Fibroblast of peridontal ligament (primary cell): ENCODE results near the gene C6orf141.

Source experiments
- DNase-seq: peaks from one replicate; pipeline ENCODE4 v3.0.0-alpha.2; 2010; ENCODE audit errors: extremely low read depth

Gene C6orf141

GRCh38 chr6:49539102-49539501, 11.4 kb upstream of the C6orf141 start:
- no peak for DNase-seq

DNA sequence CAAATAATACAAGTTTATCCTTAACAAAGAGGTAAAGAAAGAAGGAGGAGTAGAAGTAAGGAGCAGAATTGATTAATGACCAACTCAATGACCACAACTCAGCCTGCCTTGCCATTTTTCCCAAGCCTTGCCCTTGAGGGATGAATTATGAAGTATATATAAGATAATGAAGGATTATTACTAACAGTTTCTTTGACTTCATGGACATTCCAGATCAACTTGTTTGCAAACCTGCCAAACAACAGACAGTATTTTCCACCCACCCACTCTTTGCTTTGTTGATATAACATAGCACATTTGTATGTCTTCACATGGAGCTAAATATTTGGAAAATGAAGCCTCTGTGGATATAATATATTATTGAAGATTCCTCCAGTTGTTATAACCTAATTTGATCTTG, 9.9 kb upstream of the C6orf141 start:
- no peak for DNase-seq

GRCh38 chr6:49541210-49541724, 9.2 kb upstream of the C6orf141 start:
- DNase-seq: no peak

GRCh38 chr6:49541936-49542335, 8.5 kb upstream of the C6orf141 start:
- no peak for DNase-seq

- no peak for DNase-seq
These were observed 7.2 kb upstream of the C6orf141 start for GRCh38 chr6:49543087-49543858.

DNA sequence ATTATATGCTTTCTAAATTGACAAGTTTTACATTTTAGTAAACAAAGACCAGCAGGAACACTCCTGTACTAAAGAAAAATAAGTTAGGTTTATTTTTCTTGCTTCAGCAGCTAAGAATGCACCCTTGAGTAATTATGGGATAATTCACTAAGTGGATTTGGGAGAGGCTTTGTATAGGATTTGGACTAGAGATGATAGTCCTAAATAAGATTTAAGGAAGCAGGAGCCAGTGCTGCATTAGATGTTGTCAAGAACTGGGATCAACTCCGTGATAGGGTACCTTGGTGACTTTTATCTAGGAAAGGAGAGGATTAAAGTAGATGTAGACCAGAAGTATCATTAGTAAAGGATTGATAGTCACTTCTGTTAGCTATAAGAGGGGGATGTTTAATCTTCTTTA, 4.1 kb upstream of the C6orf141 start:
- no peak for DNase-seq

- DNase-seq: no peak
These were observed 1.7 kb upstream of the C6orf141 start for GRCh38 chr6:49548613-49549304.

DNA sequence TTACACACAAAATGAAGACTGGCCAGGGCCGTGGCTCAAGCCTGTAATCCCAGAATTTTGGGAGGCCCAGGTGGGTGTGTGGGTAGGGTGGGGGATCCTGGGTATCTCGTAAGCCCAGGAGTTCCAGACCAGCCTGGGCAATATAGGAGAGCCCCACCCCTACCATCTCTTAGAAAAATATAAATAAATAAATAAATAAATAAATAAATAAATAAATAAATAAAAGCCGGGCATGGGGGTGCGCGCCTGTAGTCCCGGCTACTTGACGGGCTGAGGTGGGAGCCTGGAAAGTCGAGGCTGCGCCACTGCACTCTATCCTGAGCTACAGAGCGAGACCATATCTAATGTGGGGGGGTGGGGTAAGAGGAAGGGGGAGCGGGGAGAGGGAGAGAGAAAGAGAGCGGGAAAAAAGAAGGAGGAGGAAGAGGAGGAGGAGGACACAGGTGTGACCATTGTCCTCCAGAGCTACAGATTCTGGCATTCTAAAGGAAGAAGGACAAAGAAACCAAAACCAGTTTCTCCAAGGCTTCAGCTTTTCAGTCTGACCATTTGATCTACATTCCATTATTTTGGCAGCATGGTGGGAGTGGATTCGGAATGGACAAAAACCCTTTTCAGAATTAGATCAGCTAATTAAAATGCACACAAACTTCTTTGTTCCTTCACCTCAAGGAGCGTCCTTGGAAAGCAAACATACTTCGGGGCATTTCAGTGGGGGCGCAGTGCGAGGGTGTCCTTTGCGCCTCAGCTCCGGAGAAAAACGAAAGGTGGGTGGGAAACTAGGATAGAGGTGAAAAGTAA, 577 bp upstream of the C6orf141 start:
- no peak for DNase-seq

DNA sequence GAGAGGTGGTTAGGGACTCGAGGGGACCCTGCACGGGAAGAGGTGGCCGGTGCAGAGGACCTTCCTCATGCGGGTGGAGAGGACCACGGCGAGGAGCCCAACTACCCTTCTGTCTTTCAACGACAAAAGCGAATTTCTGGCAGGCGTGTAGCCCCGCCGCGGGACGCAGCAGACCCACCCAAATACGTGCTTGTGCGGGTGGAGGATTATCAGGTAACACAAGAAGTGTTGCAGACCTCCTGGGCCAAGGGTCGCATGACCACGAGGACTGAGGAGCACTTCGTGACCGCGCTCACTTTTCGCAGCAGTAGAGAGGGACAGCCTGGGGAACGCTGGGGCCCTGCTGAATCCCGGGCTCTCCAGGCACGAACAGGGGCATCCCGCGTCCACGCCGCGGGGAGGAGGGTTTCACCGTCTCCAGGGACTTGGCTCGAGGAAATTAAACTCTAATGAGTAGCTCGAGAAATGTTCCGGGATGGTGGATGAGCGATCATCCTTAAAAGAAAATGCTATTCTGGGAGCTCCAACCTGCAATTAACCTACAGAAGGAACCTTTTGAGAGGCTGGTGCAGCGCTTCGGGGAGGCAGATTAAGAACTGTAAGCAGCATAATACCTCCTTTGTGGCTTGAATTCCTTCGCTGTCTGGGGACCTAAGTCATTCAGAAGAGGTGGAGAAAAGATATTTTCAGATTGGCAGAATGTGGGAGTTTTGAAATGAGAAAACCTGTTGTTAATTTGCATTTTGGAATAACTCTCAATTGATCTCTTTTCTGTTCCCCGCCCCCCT, 804 bp downstream of the C6orf141 start:
- no peak for DNase-seq

DNA sequence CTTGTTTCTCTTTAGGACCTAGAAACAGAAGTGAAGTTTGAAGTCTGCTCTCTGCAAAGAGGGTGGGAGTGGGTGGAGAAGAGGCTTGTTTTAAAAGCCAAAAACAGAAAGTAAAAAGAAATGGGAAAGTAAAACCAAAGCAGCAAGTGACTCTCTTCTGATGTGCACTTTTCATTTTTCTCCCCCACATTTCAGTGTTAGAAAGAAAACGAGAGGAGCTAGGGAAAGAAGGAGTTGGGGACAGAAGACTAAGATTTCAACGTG, 1.3 kb downstream of the C6orf141 start:
- DNase-seq: no peak

- no peak for DNase-seq
These were observed 2.1 kb downstream of the C6orf141 start for GRCh38 chr6:49552596-49552995.

GRCh38 chr6:49553384-49553783, 2.9 kb downstream of the C6orf141 start:
- no peak for DNase-seq

DNA sequence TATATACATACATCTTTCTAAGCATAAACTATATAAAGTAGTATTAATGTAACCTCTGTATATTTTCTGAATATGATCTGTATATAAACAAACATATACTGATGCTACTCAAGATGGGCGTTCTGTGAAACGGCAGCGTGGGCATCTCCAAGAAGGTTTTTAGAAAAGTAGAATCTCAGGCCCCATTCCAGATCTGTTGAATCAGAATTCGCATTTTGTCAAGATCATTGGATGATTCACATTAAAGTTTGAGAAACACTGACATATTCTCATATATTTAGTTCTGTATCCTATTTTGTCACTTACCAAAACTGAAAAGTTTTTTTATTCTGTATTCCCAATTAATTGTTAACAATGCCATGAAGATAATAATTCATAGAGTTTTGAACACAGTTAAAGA, 5.5 kb downstream of the C6orf141 start:
- no peak for DNase-seq

GRCh38 chr6:49556429-49556837, 6.0 kb downstream of the C6orf141 start:
- DNase-seq: no peak

DNA sequence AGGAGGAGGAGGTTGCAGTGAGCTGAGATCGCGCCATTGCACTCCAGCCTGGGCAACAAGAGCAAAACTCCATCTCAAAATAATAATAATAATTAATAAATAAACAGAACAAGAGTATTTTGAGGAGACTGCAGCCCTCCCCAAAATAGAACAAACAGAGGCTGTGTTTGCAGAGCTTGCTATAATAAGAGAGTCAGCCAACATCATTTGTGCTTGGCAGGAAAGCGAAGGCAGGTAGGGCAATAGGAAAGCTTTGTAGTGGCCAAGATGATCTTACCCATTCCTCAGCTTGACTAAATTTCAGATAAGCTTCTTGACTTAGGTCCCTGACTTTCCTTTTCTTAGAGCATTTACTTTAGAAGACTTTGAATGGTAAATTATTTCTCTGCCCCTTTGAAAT, 6.7 kb downstream of the C6orf141 start:
- no peak for DNase-seq

GRCh38 chr6:49558238-49558637, 7.8 kb downstream of the C6orf141 start:
- no peak for DNase-seq

DNA sequence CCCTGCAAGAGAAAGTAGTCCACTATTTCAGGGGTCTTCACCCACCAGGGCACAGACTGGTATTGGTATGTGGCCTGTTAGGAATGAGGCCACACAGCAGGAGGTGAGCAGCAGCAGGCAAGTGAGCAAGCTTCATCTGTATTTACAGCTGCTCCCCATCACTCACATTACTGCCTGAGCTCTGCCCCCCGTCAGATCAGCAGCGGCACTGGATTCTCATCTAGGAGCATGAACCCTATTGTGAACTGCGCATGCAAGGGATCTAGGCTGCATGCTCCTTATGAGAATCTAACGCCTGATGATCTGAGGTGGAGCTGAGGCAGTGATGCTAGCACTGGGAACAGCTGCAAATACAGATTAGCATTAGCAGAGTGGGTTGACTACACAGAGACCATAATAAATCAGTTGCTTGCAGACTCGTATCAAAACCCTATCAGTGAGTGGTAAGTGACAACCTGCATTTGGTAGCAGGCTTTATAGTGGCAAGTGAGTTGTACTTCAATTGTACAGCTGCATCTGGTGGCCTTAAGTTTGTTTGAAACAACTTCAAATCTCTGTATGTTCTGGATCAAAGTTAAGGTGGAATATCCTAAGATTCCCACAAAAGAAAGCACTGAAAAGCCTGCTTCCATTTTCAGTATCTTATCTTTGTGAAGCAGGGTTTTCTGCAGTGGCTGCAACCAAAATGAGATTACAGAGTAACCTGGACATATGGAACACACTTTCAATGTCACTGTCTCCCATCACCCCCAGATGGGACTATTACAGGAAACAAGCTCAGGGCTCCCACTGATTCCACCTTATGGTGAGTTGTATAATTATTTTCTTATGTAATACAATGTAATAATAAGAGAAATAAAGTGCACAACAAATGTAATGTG, 12.8 kb downstream of the C6orf141 start:
- no peak for DNase-seq

DNA sequence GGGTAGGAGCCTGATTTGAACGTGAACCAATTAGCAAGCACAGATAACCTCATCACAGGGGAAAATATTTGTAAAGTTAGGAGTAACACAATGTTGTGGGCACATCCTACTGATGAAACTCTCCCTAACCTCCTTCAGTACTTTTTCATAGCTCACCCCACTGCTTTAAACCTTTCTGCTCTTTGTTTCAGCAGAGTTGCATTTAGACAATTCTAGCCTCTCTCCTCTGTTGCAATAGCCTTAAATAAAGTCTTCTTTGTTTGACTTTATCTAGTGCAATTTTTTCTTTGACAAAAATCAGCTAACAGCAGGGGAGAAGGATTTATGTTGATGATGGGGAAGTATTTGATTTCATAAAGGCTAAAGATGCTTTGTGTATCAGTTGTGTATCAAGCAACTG, 14.1 kb downstream of the C6orf141 start:
- no peak for DNase-seq

GRCh38 chr6:49565261-49565660, 14.8 kb downstream of the C6orf141 start:
- DNase-seq: no peak

DNA sequence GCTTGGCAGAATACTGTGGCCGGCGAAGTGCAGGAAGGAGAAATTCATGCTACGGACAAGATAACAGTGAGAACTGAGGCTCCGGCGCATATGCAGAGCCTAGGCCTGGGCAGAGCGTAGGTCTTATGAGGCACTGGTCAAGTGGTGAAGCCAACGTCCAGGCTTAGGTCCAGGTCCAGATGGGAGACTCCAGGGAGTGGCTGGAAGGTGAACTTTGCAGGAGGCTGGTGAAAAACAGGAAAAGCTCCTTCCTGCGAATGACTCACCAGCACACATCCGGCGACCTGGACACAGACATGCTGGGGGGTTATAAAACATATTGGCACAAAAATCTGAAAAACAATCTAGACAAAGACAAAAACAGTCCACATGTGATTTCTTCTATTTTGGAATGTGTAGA, 15.4 kb downstream of the C6orf141 start:
- DNase-seq: no peak
